ENCODE results near the gene BLTP1.

BLTP1 gene

DNA sequence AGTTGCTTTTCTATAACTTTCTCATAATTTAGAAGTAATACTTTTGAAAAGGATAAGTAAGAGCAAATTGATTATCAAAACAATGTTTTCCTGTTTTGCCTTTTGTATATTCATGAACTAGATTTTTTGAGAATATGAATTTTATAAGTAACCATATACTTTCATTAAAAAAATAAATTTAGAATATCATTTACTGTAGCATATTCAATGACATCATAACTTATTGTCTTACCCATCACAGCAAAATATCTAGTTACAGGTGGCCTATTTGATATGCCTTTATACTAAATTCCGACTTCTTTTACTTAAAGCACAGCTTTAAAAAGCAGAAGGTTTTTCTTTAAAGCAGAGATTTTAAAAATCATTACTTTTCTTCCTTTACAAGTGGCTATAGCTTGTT lies 20.1 kb downstream of the BLTP1 start:
- no peak for DNase-seq (ENCODE audit: low read depth)

DNA sequence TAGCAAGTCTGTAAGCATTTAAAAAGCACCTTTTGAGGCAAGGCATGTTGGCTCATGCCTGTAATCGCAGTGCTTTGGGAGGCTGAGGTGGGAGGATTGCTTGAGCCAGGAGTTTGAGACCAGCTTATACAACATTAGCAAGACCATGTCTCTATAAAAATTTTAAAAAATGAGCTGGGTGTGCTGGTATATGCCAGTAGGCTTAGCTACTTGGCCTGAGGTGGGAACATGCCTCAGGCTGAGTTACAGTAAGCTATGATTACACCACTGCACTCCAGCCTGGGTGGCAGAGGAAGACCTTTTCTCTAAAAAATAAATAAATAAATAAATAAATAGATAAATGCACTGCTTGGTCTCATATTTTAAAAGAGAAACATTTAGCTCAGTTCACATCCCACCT lies 26.8 kb downstream of the BLTP1 start:
- DNase-seq (ENCODE audit: low read depth): no peak

DNA sequence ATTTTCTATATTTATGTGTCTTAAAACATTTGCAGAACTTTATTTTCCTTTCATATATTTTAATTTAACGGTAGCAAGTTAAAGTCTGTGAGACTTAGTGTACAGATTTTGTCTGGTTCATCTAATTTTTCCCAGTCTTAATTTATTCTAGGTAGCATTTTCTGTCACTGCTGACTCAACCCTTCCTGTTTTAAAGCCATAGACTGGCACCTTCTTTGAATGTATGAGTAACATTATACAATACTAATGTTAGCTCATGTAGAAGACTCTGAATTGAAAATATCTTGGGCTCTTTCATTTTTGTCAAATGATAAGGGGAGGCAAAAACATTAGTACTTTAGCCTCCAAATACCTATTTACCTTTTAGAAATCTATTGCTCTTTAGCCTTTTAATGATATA lies 43.6 kb downstream of the BLTP1 start:
- DNase-seq (ENCODE audit: low read depth): no peak

Data from GM04503 (cell line).